ENCODE results near the gene PDE5A.

DNA sequence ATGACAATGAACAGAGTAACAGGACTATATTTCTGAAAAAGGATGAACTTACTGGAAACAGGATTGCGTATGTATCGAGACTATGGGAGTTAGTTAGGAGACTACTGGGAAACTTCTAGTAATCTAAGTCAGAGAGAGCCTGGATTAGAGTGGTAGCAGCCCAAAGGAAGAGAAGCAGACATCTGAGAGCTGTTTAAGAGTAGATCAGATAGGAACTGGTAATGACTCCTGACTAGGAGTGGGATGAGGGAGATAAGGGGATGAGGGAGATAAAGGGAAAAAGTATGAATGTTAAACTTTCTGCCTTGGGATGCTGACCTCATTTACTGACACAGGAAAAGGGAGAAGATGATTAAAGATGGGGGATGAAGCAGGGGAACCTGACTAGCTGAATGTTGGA, 116.2 kb downstream of the PDE5A start:
- TF ChIP-seq REST (tag by site-specific recombination; IDR thresholded peaks at IDR 0.05) (no peak), ZBTB21 (tag by site-specific recombination; IDR thresholded peaks at IDR 0.05) (no peak), ZNF10 (tag by site-specific recombination; IDR thresholded peaks at IDR 0.05) (no peak), ZNF146 (tag by site-specific recombination; IDR thresholded peaks at IDR 0.05) (no peak), ZNF391 (tag by site-specific recombination; IDR thresholded peaks at IDR 0.05; ENCODE audit: borderline replicate concordance, low read depth) (no peak), ZBTB7A (tag by site-specific recombination; IDR thresholded peaks at IDR 0.05; ENCODE audit: low read depth) (no peak), YY1 (tag by site-specific recombination; IDR thresholded peaks at IDR 0.05) (no peak), ZNF274 (IDR thresholded peaks at IDR 0.05; ENCODE audit: low read length) (no peak), ZNF274 (tag by site-specific recombination; IDR thresholded peaks at IDR 0.05; ENCODE audit: borderline replicate concordance) (no peak)
- TF ChIP-seq, protein P1, sequence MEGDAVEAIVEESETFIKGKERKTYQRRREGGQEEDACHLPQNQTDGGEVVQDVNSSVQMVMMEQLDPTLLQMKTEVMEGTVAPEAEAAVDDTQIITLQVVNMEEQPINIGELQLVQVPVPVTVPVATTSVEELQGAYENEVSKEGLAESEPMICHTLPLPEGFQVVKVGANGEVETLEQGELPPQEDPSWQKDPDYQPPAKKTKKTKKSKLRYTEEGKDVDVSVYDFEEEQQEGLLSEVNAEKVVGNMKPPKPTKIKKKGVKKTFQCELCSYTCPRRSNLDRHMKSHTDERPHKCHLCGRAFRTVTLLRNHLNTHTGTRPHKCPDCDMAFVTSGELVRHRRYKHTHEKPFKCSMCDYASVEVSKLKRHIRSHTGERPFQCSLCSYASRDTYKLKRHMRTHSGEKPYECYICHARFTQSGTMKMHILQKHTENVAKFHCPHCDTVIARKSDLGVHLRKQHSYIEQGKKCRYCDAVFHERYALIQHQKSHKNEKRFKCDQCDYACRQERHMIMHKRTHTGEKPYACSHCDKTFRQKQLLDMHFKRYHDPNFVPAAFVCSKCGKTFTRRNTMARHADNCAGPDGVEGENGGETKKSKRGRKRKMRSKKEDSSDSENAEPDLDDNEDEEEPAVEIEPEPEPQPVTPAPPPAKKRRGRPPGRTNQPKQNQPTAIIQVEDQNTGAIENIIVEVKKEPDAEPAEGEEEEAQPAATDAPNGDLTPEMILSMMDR (tag by site-specific recombination; IDR thresholded peaks at IDR 0.05): no peak

Data from HEK293 (cell line).